Cardiac atrium fibroblast (primary cell): Measurements from ENCODE around the gene NT5DC3. TPM values are rescaled to one million over a fixed set of nuclear protein-coding genes. Genes with fewer than 3 reads are reported as not detected.

ENCODE experiments used
- total RNA-seq: library from RNA; depleted of rRNA; stranded (reverse); fragments of >200 nt; gene quantifications from 2 replicates; pipeline ENCODE4 v1.2.3, GENCODE V29; 2015

Gene NT5DC3
- 2.3 and 4.5 TPM in 2 replicates for total RNA-seq

GRCh38 chr12:103840876-103841689, at the start of gene NT5DC3:
Gene NT5DC3, minus strand, starts transcription at chr12:103841234. Its CDS starts 78 bp downstream, at chr12:103841156.

Other genes with a start within 250 kb of the NT5DC3 start
- gene HSP90B1, start 89.2 kb upstream of the NT5DC3 start, total RNA-seq: 653 and 877 TPM in 2 replicates
- 16.8 and 17.0 TPM in 2 replicates for gene TDG, start 124.6 kb upstream of the NT5DC3 start, total RNA-seq
- gene GLT8D2, start 209.0 kb upstream of the NT5DC3 start, total RNA-seq: 24.3 and 27.8 TPM in 2 replicates
- 12.8 and 16.6 TPM in 2 replicates for gene HCFC2, start 223.3 kb upstream of the NT5DC3 start, total RNA-seq